ENCODE measurements around the gene TBC1D1. TPM values are rescaled to one million over a fixed set of nuclear protein-coding genes. Genes with fewer than 3 reads are reported as not detected.

Gene TBC1D1
- total and polyA plus RNA-seq, 2 donors (not counting 3 experiments of a cell fraction or from before 2014, with no cell fraction given) = 63.5 to 116 TPM

GRCh38 chr4:38154681-38155588, 264.1 kb downstream of the TBC1D1 start:
- dilution Hi-C loops (cut with MboI; ENCODE audit: extremely low pct_ligation_motif_present, low sequenced_read_pairs) (loop anchor here (25.0 kb wide), 1 partner anchor 507 kb away; the partner anchor contains the start of gene KLF3), intact Hi-C loops (cut with micrococcal nuclease) (no loop called here)
- TF ChIP-seq JUN (IDR thresholded peaks at IDR 0.05; ENCODE audit: borderline replicate concordance, insufficient read depth, insufficient read length, low read depth) = no peak
- no peak for TF ChIP-seq MAX (IDR thresholded peaks at IDR 0.05; ENCODE audit: insufficient read depth, insufficient read length)
- TF ChIP-seq POLR2AphosphoS5 (IDR thresholded peaks at IDR 0.05; ENCODE audit: insufficient read depth, low read depth, low read length) = no peak
- no peak for TF ChIP-seq FOS (IDR thresholded peaks at IDR 0.05; ENCODE audit: borderline replicate concordance, insufficient read depth, low read length)
- no peak for TF ChIP-seq MYC (IDR thresholded peaks at IDR 0.05; ENCODE audit: low read depth, low read length)
- no peak overlapping the region for H2AFZ ChIP-seq (ENCODE audit: low read depth, low read length)
- H3K9me1 ChIP-seq (replicated peaks; ENCODE audit: control insufficient read depth, extremely low read depth, insufficient read depth, low read length) = no peaks in the 10 kb centered on the region
- no peaks in the 10 kb centered on the region for H3K9me3 ChIP-seq (replicated peaks; ENCODE audit: control insufficient read depth, insufficient read depth, low read length)
- no peak overlapping the region for H3K27ac ChIP-seq (ENCODE audit: insufficient read depth, low read depth, low read length)
- no TSS peak for BruUV-seq (replicated peaks)
- H3K9ac ChIP-seq (replicated peaks; ENCODE audit: extremely low read depth, insufficient read depth, low read length) = no peak overlapping the region
- no peaks in the 10 kb centered on the region for H3K4me1 ChIP-seq (ENCODE audit: control insufficient read depth, extremely low read depth, insufficient read depth, low read length)
- no peak overlapping the region for H3K4me3 ChIP-seq (replicated peaks in 1 of 3; ENCODE audit: insufficient read depth in 1 of 3, low read depth in 1 of 3, low read length in 3 of 3)
- DNase-seq (ENCODE audit: low read depth, low spot score) (no peak), FAIRE-seq (no peak)
- H3K79me2 ChIP-seq (ENCODE audit: control insufficient read depth, insufficient read depth, low read length) = no peaks in the 10 kb centered on the region
- no peaks in the 10 kb centered on the region for H4K20me1 ChIP-seq (replicated peaks; ENCODE audit: control insufficient read depth, extremely low read depth, insufficient read depth, low read length)
- POLR2A ChIA-PET = interaction anchor here (0.6 kb wide), 1 partner anchor 23 kb away, joined by 5 read pairs; no protein-coding TSS in a partner anchor
- H3K36me3 ChIP-seq (ENCODE audit: control insufficient read depth in 2 of 2, extremely low read depth in 1 of 2, insufficient read depth in 2 of 2, low read length in 2 of 2) = no peaks in the 10 kb centered on the region
- no peak overlapping the region for H3K4me2 ChIP-seq (ENCODE audit: insufficient read depth, low read length)
- CTCF ChIA-PET = interaction anchor here (0.6 to 2.2 kb wide), 4 partner anchors 25 to 604 kb away, joined by 3 to 7 read pairs (median 3); no protein-coding TSS in a partner anchor
- H3K27me3 ChIP-seq (ENCODE audit: control insufficient read depth in 2 of 2, insufficient read depth in 2 of 2, low read length in 2 of 2) = peaks cover 0 to 9% of the 10 kb centered on the region in 2 experiments

All from endothelial cell of umbilical vein (primary cell).